ENCODE data around the gene EIF2AK3. TPM values are rescaled to one million over a fixed set of nuclear protein-coding genes. Genes with fewer than 3 reads are reported as not detected.
"Not testable (repeated sequence)": the region's sequence is repeated elsewhere in the genome, so short reads cannot be mapped to it uniquely, and the experiment has no call there.

Gene EIF2AK3
- total RNA-seq, 2 experiments from 2014 or later, result 14.2 to 15.5 TPM

DNA sequence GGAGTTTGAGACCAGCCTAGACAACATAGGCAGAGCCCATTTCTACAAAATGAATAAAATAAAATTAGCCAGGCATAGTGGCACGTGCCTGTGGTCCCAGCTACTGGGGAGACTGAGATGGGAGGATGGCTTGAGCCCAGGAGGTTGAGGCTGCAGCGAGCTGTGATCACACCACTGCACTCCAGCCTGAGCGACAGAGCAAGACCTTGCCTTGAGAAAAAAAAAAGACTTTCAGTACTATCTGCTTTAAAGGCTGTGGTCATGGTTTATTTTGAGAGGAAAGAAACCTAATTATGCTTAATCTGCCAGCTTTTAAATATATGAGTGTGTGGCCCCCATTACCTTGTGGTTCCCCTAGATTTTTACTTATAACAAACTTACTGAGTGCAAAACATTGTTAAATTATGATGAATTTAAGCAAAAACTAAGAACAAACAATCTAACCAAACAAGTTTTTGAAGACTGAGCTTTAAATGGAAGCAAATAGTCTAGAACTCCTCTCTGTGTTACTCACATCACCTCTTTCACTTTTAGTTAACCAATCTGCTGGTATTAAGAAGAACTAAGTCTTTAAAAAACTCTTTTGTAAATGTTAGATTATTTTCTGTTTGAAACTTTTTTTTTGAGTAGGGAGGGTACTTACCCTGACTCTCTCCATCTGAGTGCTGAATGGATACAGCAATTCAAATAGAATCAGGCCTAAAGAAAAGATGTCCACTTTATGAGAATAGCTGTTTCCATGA is 65.4 kb downstream of the EIF2AK3 start:
- peaks cover 15% of the 10 kb centered on the region for H3K4me1 Mint-ChIP-seq (ENCODE audit: low read depth)
- no peak overlapping the region for H3K4me3 Mint-ChIP-seq
- H3K36me3 Mint-ChIP-seq, result peaks cover 8% of the 10 kb centered on the region
- CTCF ChIA-PET, result no interaction called here
- H3K27ac Mint-ChIP-seq, result peak overlapping the region; percentile 29
- H3K27me3 Mint-ChIP-seq, result no peaks in the 10 kb centered on the region
- intact Hi-C loops (cut with micrococcal nuclease), result no loop called here
- H3K9me3 Mint-ChIP-seq, result no peaks in the 10 kb centered on the region
- POLR2A ChIA-PET, result interaction anchor here (0.7 kb wide), 1 partner anchor 70 kb away, joined by 3 read pairs; no protein-coding TSS in a partner anchor
- no peak for DNase-seq

GRCh38 chr2:88560619-88561307 is 66.5 kb downstream of the EIF2AK3 start:
- Mint-ChIP-seq H3K4me3 (no peak overlapping the region), H3K36me3 (peaks cover 14% of the 10 kb centered on the region), H3K27ac (peak overlapping the region; percentile 2), H3K27me3 (no peaks in the 10 kb centered on the region), H3K9me3 (no peaks in the 10 kb centered on the region), H3K4me1 (ENCODE audit: low read depth) (peaks cover 15% of the 10 kb centered on the region)
- DNase-seq, result no peak
- ChIA-PET POLR2A (interaction anchor here (0.6 kb wide), 1 partner anchor 100 kb away, joined by 6 read pairs; no protein-coding TSS in a partner anchor), CTCF (no interaction called here)
- intact Hi-C loops (cut with micrococcal nuclease), result no loop called here

- POLR2A ChIA-PET, result no interaction called here
- intact Hi-C loops (cut with micrococcal nuclease), result no loop called here
- H3K27me3 Mint-ChIP-seq, result no peaks in the 10 kb centered on the region
Measured at GRCh38 chr2:88557290-88557689, 70.0 kb downstream of the EIF2AK3 start.

DNA sequence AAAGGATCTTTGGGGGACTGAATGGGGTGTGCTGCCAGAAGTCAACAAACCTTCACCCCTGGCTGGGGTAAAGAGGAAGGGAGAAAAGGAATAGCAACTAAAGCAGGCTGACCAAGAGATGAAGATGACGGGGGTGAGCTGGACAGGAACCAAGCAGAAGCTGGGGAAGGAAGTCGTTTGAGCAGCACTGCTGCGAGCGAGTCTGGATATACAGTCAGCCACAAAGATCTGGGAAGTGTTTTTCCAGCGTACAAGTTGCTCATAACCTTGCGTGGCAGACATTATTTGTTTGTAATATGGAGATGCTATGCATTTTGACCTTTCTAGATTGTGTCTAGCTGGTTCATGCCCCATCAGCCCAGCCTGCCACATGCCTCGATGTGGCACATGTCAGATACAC is 71.2 kb downstream of the EIF2AK3 start:
- CTCF ChIA-PET, result interaction anchor here (1.2 kb wide), 1 partner anchor 115 kb away, joined by 3 read pairs; no protein-coding TSS in a partner anchor
- H3K4me3 Mint-ChIP-seq, result no peak overlapping the region
- H3K27ac Mint-ChIP-seq, result no peak overlapping the region
- POLR2A ChIA-PET, result no interaction called here
- intact Hi-C loops (cut with micrococcal nuclease), result no loop called here
- H3K9me3 Mint-ChIP-seq, result no peaks in the 10 kb centered on the region
- DNase-seq, result no peak
- no peaks in the 10 kb centered on the region for H3K27me3 Mint-ChIP-seq
- peaks cover 11% of the 10 kb centered on the region for H3K36me3 Mint-ChIP-seq
- H3K4me1 Mint-ChIP-seq (ENCODE audit: low read depth), result peaks cover 5% of the 10 kb centered on the region

More at GRCh38 chr2:88557290-88557689, 70.0 kb downstream of the EIF2AK3 start:
- Mint-ChIP-seq H3K36me3 (peaks cover 16% of the 10 kb centered on the region), H3K4me1 (ENCODE audit: low read depth) (peaks cover 11% of the 10 kb centered on the region), H3K27ac (no peak overlapping the region), H3K4me3 (no peak overlapping the region), H3K9me3 (no peaks in the 10 kb centered on the region)
- DNase-seq, result no peak
- CTCF ChIA-PET, result no interaction called here

- intact Hi-C loops (cut with micrococcal nuclease), result no loop called here
- Mint-ChIP-seq H3K9me3 (no peaks in the 10 kb centered on the region), H3K4me3 (no peak overlapping the region), H3K27ac (no peak overlapping the region), H3K36me3 (peaks cover 8% of the 10 kb centered on the region), H3K4me1 (ENCODE audit: low read depth) (no peaks in the 10 kb centered on the region), H3K27me3 (peaks cover 11% of the 10 kb centered on the region)
- no peak for DNase-seq
- ChIA-PET POLR2A (no interaction called here), CTCF (no interaction called here)
Measured at GRCh38 chr2:88554189-88554588, 73.1 kb downstream of the EIF2AK3 start.

- H3K36me3 Mint-ChIP-seq, result peaks cover 2% of the 10 kb centered on the region
- H3K4me1 Mint-ChIP-seq (ENCODE audit: low read depth), result no peaks in the 10 kb centered on the region
- CTCF ChIA-PET, result interaction anchor here (0.6 kb wide), 1 partner anchor 115 kb away, joined by 3 read pairs; no protein-coding TSS in a partner anchor
- H3K27me3 Mint-ChIP-seq, result peaks cover 13% of the 10 kb centered on the region
- no peak overlapping the region for H3K27ac Mint-ChIP-seq
- H3K9me3 Mint-ChIP-seq, result no peaks in the 10 kb centered on the region
- intact Hi-C loops (cut with micrococcal nuclease), result no loop called here
- no peak overlapping the region for H3K4me3 Mint-ChIP-seq
- POLR2A ChIA-PET, result no interaction called here
- DNase-seq, result no peak
Measured at GRCh38 chr2:88549616-88550292, 77.5 kb downstream of the EIF2AK3 start.

GRCh38 chr2:88546291-88546690 is 81.0 kb downstream of the EIF2AK3 start:
- H3K36me3 Mint-ChIP-seq; H3K9me3 Mint-ChIP-seq; DNase-seq; POLR2A ChIA-PET; intact Hi-C loops (cut with micrococcal nuclease); H3K27ac Mint-ChIP-seq; H3K4me1 Mint-ChIP-seq (ENCODE audit: low read depth); H3K4me3 Mint-ChIP-seq; CTCF ChIA-PET: not testable (repeated sequence)
- H3K27me3 Mint-ChIP-seq, result peaks cover 18% of the 10 kb centered on the region

- DNase-seq, result no peak
- POLR2A ChIA-PET, result no interaction called here
- H3K27ac Mint-ChIP-seq, result no peak overlapping the region
- H3K4me3 Mint-ChIP-seq, result no peak overlapping the region
- intact Hi-C loops (cut with micrococcal nuclease), result no loop called here
- peaks cover 17% of the 10 kb centered on the region for H3K27me3 Mint-ChIP-seq
- H3K9me3 Mint-ChIP-seq, result peaks cover 4% of the 10 kb centered on the region
- no peaks in the 10 kb centered on the region for H3K36me3 Mint-ChIP-seq
- CTCF ChIA-PET, result interaction anchor here (0.7 kb wide), 1 partner anchor 16 kb away, joined by 3 read pairs; no protein-coding TSS in a partner anchor
- no peaks in the 10 kb centered on the region for H3K4me1 Mint-ChIP-seq (ENCODE audit: low read depth)
Measured at GRCh38 chr2:88545118-88545517, 82.1 kb downstream of the EIF2AK3 start.

DNA sequence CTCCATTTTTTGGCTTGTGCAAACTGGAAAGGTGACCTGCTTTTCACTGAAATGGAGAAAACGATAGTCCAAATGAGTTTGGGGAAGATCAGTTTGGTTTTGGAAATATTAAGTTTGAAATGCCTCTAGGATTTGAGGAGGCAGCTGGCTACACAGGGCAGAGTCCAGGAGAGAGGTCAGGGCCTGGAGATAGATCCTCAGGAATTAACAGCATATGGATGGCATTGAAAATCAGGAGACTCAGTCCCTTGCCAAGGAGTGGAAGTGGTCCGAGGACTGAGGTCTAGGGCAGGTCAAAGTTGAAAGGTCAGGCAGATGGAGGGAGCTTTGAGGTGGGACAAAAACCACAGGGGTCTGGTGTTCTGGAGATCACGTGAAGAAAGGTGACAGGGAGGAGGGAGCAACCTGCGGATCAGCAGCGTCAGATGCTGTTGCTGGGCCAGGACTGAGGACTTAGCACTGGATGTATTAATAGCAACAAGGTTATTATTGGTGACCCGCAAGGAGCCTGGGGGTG is 83.7 kb downstream of the EIF2AK3 start:
- Mint-ChIP-seq H3K4me1 (ENCODE audit: low read depth) (no peaks in the 10 kb centered on the region), H3K27ac (no peak overlapping the region), H3K4me3 (no peak overlapping the region), H3K27me3 (peaks cover 8% of the 10 kb centered on the region), H3K9me3 (peaks cover 4% of the 10 kb centered on the region), H3K36me3 (no peaks in the 10 kb centered on the region)
- intact Hi-C loops (cut with micrococcal nuclease), result no loop called here
- ChIA-PET POLR2A (no interaction called here), CTCF (no interaction called here)
- DNase-seq, result no peak

DNA sequence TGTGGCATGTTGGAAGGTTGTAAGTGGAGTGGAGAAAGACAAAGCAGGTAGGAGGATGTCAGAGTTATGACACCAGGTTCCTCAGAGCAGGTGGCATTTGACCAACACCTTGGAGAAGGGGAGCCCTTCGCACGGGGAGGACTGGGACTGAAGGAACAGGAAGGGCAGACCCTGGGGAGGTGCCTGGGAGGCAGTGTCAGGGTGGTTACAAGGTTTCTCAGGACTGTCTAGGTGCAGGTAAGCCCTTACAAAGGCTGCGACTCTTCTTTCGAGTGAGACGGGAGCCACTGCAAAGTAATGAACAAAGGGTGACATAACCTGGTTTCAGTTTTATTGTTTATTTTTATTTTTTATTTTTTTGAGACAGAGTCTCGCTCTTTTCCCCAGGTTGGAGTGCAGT is 84.6 kb downstream of the EIF2AK3 start:
- CTCF ChIA-PET, result no interaction called here
- no peak overlapping the region for H3K4me3 Mint-ChIP-seq
- H3K27ac Mint-ChIP-seq, result no peak overlapping the region
- intact Hi-C loops (cut with micrococcal nuclease), result no loop called here
- POLR2A ChIA-PET, result no interaction called here
- H3K27me3 Mint-ChIP-seq, result peaks cover 8% of the 10 kb centered on the region
- H3K36me3 Mint-ChIP-seq, result no peaks in the 10 kb centered on the region
- H3K9me3 Mint-ChIP-seq, result peaks cover 4% of the 10 kb centered on the region
- DNase-seq, result no peak
- H3K4me1 Mint-ChIP-seq (ENCODE audit: low read depth), result no peaks in the 10 kb centered on the region

GRCh38 chr2:88540346-88540745 is 86.9 kb downstream of the EIF2AK3 start:
- peaks cover 9% of the 10 kb centered on the region for H3K27me3 Mint-ChIP-seq
- POLR2A ChIA-PET, result no interaction called here
- DNase-seq, result no peak
- no peaks in the 10 kb centered on the region for H3K36me3 Mint-ChIP-seq
- intact Hi-C loops (cut with micrococcal nuclease), result no loop called here
- no peaks in the 10 kb centered on the region for H3K4me1 Mint-ChIP-seq (ENCODE audit: low read depth)
- H3K27ac Mint-ChIP-seq, result no peak overlapping the region
- no peak overlapping the region for H3K4me3 Mint-ChIP-seq
- CTCF ChIA-PET, result no interaction called here
- peaks cover 4% of the 10 kb centered on the region for H3K9me3 Mint-ChIP-seq

- ChIA-PET POLR2A (no interaction called here), CTCF (no interaction called here)
- H3K36me3 Mint-ChIP-seq, result no peaks in the 10 kb centered on the region
- intact Hi-C loops (cut with micrococcal nuclease), result no loop called here
- peaks cover 11% of the 10 kb centered on the region for H3K27me3 Mint-ChIP-seq
- no peak overlapping the region for H3K4me3 Mint-ChIP-seq
- no peak overlapping the region for H3K27ac Mint-ChIP-seq
- no peak for DNase-seq
- H3K9me3 Mint-ChIP-seq, result peaks cover 4% of the 10 kb centered on the region
- H3K4me1 Mint-ChIP-seq (ENCODE audit: low read depth), result no peaks in the 10 kb centered on the region
Measured at GRCh38 chr2:88538362-88538917, 88.8 kb downstream of the EIF2AK3 start.
